AG08396 (cell line): ENCODE results near the gene GREB1L.
A peak's percentile ranks its signal among the peaks of the same experiment; 100 is the strongest.
"Not testable (repeated sequence)": the region's sequence is repeated elsewhere in the genome, so short reads cannot be mapped to it uniquely, and the experiment has no call there.

Source experiments
- DNase-seq: peaks from one replicate; pipeline ENCODE4 v3.0.0; 2012; ENCODE audit warnings: low spot score, mixed read lengths

Gene GREB1L

DNA sequence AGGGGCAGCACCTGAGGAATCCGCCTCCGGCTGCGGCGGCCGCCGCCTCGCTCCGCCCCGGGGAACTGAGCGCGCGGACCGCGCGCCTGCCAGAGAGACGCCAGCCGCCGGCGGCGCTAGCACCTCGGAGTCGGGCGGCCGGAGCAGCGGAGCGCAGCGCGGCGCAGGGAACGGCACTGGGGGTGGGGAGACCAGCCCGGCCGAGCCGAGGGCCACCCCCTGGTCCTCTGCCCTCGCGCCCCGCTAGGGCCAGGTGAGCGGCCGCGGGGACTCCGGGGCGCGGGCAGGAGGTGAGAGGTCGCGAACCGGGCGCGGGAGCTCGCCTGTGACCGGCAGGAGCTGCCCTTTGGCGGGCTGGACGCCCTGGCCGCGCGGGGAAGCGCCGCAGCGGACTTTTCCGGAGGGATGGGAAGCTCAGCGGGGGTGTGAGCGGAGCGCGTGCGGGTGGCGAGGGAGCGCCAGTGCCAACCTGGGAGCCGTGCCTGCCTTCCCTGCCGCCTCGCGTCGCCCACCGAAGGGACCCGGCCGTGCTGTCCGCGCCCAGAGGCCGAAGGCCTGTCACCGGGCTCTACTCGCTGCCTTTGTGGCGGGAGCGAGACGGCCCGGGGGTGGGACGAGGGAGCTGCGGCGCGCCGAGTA, at the start of gene GREB1L:
Gene GREB1L, plus strand, starts transcription at position 92 of the 639 bp plus-strand sequence. CDS start 141,287 bp downstream, outside the sequence.
- DNase-seq = peak; percentile 75

- no peak for DNase-seq
Measured at GRCh38 chr18:21192308-21192624, 49.8 kb upstream of the GREB1L start.

DNA sequence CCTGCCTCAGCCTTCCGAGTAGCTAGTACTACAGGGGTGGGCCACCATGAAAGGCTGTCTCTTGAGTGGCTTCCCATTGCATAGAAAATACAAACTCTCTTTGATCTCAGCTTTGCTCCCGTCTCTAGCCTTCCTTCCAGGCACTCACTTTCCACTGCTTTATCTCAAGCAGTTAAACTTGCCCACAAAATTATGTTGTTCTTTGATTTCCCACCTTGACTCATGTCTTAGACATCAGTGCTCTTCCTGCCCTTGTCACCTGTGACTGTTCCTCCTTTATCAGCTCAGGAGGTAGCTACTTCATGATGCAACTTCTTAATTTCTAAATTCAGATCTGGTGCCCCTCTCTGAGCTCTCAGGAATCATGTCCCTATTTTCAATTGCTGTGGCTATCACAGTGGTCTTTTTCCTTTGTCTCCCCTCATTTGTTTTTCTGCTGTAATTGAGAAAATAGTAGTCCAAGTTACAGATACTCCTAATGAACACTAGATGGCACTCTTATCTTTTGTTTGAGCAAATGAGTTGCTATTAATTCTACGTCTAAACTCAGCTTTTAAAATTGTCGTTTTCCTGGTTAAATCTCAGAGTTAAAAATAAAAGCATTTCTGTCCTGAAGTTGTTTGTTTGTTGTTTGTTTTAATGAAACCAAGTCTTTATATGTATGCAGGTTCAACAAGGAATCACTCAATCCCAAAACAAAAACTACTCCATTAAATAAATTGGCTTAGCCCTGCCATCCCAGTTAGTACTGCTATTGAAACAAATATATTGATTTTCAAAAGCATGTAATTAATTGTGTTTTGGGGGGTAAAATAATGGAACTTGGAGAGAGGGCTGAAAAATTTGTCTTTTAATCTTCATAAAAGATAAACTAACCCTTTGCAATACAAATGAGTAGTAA, 46.9 kb upstream of the GREB1L start:
- no peak for DNase-seq

GRCh38 chr18:21196426-21196825, 45.6 kb upstream of the GREB1L start:
- no peak for DNase-seq

DNA sequence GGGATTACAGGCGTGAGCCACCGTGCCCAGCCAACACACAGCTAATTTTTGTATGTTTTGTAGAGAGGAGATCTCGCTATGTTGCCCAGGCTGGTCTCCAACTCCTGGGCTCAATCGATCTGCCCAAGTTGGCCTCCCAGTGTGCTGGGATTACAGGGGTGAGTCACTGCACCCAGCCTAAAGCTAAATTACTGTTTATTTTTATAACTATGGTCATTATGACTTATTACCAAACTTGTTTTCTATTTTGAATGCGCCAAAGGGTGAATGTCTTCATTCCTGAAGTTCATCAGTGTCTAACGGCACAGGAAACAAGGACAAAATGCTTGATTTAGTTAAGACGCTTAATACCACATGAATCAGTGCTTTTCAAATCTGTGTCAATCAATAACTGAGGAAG, 38.9 kb upstream of the GREB1L start:
- DNase-seq = no peak

- no peak for DNase-seq
Measured at GRCh38 chr18:21203542-21204241, 38.3 kb upstream of the GREB1L start.

DNA sequence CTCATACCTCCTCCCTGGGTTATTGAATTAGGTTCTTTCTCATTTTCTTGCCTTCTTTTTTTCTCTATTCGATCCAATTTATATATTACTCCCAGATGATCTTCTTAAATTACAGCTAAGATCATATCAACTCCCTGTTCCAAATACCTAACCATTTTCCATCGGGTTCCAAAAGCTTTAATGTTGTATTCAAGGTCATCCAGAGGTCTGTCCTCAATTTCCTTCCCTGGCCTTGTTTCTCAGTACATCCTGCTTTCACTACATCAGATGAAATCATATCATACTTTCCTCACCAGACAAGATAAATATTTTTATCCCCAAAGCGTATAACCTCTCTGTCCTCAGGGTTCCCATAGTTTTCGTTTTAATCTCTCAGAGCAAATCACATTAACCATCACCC, 36.3 kb upstream of the GREB1L start:
- no peak for DNase-seq

GRCh38 chr18:21210278-21210677, 31.8 kb upstream of the GREB1L start:
- DNase-seq = no peak

GRCh38 chr18:21210784-21211183, 31.2 kb upstream of the GREB1L start:
- no peak for DNase-seq

DNA sequence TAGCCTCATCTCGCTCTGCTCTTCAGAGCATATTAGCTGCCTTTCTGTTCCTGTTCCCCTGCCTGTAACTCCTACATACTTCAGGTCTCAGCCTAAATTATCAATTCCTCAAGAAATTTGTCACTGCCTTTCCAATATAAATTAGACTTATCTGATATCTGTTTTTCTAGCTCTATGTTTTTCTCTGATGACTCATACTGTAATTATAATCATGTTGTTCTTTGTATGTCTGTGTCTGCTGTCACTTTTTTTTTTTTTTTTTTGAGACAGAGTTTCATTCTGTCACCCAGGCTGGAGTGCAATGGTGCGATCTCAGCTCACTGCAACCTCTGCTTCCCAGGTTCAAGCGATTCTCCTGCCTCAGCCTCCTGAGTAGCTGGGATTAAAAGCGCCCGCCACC, 27.6 kb upstream of the GREB1L start:
- not testable (repeated sequence) for DNase-seq

GRCh38 chr18:21215490-21215889, 26.5 kb upstream of the GREB1L start:
- DNase-seq = no peak

DNA sequence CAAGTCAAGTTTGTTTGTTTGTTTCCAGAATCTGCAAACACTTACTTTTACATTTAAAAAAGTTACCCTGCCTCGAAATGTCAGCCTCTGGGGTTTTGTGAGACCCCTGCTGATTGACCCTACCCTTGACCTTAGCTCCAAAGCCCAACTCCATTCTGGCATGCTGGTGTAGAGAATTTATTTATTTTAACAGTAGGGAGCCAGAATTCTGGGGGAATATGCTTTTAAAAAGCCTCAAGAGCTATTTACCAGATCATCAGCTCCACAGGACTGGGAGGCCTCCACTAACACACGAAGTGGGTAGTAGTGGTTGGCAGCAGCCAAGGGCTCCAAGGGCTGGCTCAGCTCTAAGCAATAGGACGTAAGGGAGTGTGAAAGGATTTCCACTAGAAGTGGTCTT, 23.2 kb upstream of the GREB1L start:
- no peak for DNase-seq

- no peak for DNase-seq
Measured at GRCh38 chr18:21230436-21230835, 11.6 kb upstream of the GREB1L start.

GRCh38 chr18:21241301-21242048, 557 bp upstream of the GREB1L start:
- DNase-seq = peak; percentile 29

GRCh38 chr18:21242780-21243401, 859 bp downstream of the GREB1L start:
- DNase-seq = no peak

GRCh38 chr18:21254576-21254975, 12.5 kb downstream of the GREB1L start:
- DNase-seq = no peak

DNA sequence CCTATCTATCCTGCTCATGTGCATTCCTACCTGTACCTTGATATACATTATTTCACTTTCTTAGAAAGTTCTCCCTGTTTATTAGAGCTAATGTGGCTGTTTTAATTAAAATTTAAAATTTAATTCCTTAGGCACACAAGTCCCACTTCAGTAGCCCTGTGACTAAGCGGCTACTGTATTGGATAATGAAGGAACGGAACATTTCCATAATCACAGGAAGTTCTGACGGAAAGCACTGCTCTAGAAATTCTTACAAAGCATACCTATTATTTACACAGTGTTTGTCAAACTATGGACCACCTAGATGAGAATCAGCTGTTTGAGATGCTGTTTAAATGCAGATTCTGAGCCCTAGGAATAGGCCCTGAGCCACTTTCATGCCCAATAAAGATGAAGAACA, 13.2 kb downstream of the GREB1L start:
- no peak for DNase-seq

DNA sequence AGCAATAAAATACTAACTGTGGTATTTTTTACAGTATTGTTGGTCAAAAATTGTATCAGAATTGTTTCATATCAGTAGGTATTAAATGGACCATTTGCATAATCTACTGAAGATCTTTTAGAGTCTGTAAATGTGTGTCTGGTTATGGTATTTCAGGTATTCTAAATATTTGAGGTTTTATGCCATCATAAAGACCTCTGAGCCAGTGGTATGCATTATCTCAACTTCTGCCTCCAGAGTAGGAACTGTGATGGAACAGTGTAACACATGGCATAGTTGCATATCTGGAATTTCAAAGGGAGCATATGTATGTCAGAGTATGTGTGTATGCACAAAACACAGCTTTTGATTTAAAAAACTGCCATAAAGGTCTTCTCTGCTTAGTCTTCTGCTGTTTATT, 15.4 kb downstream of the GREB1L start:
- DNase-seq = no peak

GRCh38 chr18:21260621-21261020, 18.6 kb downstream of the GREB1L start:
- DNase-seq = no peak

DNA sequence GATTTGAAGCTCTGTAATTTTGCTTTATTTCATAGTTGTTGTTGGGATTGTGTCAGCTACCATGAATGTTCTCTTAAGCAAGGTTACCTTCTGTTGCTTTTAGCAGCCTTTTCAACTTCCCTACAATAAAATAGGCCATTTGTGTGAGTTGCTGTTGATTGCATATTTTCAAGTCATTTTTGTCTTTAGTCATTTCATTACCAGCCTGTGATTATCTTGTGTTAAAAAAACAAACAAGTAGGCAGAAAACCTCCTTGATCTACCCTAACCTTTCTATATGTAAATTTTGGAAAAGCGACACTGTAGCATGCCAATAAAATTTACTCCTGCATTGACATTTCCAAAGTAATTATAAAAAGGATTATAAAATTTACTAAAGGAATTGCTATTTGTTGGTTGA, 19.3 kb downstream of the GREB1L start:
- DNase-seq = no peak

DNA sequence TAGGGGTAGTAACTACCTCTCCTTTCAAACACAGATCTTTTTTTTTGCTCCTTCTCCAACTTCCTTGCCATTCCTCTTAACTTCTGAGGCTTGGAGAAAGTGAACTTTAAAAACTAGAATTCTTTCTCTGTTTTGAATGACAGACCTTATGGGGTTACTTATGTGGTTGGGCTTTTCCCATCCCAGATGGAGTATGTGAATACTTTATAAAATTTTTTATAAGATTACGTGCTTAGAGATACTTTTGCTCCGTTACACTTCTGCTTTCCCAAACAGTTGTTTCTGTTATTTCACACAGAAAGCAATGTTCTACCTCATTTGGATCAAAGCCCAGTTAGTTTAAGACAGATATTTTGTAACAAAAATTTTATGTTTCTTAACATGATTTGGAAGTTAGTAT, 20.2 kb downstream of the GREB1L start:
- DNase-seq = no peak

DNA sequence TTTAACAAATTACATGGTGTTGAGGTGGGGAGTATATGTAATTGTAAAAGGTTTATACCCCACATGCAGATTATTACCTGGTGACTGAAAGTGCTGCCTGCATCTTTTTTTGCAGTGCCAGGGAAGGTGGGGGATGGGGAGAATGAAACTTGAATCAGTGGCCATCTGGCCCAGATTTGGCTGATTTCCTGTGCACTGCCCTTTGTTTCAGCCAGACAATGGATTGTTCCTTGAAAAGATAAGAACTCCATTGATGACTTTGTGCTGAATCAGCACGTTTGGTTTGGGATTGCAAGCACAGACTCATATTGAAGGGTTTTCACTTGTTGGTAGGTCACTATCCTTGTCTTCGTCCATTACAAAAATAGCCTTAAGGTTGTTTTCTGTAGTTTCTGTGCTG, 20.9 kb downstream of the GREB1L start:
- DNase-seq = no peak
